ENCODE data around the gene MARS1. TPM values are rescaled to one million over a fixed set of nuclear protein-coding genes. Genes with fewer than 3 reads are reported as not detected.

MARS1 gene
- total RNA-seq, 1 donor from 2014 or later, result 71.2 TPM

DNA sequence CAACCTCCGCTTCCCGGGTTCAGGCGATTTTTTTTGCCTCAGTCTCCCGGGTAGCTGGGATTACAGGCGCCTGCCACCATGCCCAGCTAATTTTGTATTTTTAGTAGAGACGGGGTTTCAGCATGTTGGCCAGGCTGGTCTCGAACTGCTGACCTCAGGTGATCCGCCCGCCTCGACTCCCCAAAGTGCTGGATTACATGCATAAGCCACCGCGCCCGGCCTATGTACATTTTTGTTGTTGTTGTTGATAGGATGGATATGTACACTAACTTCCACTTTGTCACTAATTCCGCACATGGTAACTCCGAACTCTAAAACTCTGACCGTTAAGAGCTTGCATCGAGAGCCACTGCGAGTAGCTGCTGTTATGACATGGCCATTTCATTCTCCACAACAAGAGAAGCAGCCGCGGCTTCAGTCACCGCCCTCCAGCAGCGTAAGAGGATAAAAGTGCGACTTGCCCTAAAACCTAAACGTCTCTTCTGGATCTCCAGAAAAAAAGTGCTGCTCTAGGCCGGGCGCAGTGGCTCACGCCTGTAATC is 742 bp upstream of the MARS1 start:
- H3K27me3 ChIP-seq, result no peaks in the 10 kb centered on the region
- H3K27ac ChIP-seq, result no peak overlapping the region
- TF ChIP-seq POLR2A (IDR thresholded peaks at IDR 0.05) (no peak), POLR2AphosphoS5 (IDR thresholded peaks at IDR 0.05; ENCODE audit: insufficient read depth in 1 of 2, low read depth in 1 of 2) (no peak)
- TF ChIP-seq, protein P1, sequence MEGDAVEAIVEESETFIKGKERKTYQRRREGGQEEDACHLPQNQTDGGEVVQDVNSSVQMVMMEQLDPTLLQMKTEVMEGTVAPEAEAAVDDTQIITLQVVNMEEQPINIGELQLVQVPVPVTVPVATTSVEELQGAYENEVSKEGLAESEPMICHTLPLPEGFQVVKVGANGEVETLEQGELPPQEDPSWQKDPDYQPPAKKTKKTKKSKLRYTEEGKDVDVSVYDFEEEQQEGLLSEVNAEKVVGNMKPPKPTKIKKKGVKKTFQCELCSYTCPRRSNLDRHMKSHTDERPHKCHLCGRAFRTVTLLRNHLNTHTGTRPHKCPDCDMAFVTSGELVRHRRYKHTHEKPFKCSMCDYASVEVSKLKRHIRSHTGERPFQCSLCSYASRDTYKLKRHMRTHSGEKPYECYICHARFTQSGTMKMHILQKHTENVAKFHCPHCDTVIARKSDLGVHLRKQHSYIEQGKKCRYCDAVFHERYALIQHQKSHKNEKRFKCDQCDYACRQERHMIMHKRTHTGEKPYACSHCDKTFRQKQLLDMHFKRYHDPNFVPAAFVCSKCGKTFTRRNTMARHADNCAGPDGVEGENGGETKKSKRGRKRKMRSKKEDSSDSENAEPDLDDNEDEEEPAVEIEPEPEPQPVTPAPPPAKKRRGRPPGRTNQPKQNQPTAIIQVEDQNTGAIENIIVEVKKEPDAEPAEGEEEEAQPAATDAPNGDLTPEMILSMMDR (IDR thresholded peaks at IDR 0.05), result no peak
- H3K4me3 ChIP-seq, result peak overlapping the region; percentile 92 to 94
- peaks cover 0 to 26% of the 10 kb centered on the region in 2 donors for H3K36me3 ChIP-seq
- no peak for DNase-seq (ENCODE audit: extremely low spot score in 2 of 2)
- peaks cover 18% of the 10 kb centered on the region for H3K4me1 ChIP-seq
- intact Hi-C loops (cut with DNase I), result no loop called here
- H3K9me3 ChIP-seq, result no peaks in the 10 kb centered on the region

DNA sequence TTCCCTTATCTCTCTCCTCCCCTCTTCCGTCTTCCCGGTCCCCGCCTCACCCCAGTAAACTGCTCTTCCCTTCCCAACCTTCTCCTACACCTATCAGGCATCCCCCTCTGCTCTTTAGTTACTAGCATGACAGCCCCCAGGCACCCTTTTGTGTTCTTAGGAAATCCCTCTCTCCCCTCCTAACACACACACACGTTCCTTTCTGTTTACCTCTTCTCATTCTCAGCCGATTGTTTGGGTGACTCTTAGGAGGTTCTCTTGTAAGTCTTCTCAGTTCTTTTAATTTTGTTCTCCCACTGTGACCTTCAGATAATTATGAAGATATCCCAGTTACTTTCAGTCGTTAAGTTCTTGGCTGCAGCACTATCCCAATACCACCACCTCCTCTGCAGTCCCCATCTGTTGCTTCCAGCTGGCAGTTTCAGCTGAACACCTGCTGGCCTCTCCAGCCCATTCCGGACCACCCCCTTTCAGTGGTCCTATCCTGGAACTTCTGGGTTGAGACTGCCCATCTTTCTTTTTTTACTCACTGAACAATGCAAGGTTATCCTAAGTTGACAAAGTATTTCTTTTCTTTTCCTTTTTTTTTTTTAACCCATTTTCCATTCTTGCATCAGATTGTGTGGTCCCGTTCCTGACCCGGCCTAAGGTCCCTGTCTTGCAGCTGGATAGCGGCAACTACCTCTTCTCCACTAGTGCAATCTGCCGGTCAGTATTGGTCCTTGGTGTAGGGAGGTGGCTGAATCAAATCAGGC is 711 bp downstream of the MARS1 start:
- Histone ChIP-seq H3K27me3 (no peaks in the 10 kb centered on the region), H3K4me1 (peaks cover 18% of the 10 kb centered on the region), H3K9me3 (no peaks in the 10 kb centered on the region), H3K27ac (peak overlapping the region; percentile 71), H3K36me3 (peaks cover 0 to 26% of the 10 kb centered on the region in 2 donors), H3K4me3 (peak overlapping the region; percentile 92 to 94)
- intact Hi-C loops (cut with DNase I), result no loop called here
- TF ChIP-seq POLR2AphosphoS5 (IDR thresholded peaks at IDR 0.05; ENCODE audit: insufficient read depth in 1 of 2, low read depth in 1 of 2) (no peak), POLR2A (IDR thresholded peaks at IDR 0.05) (no peak)
- TF ChIP-seq, protein P1 (IDR thresholded peaks at IDR 0.05), result no peak
- DNase-seq (ENCODE audit: extremely low spot score in 2 of 2), result no peak

DNA sequence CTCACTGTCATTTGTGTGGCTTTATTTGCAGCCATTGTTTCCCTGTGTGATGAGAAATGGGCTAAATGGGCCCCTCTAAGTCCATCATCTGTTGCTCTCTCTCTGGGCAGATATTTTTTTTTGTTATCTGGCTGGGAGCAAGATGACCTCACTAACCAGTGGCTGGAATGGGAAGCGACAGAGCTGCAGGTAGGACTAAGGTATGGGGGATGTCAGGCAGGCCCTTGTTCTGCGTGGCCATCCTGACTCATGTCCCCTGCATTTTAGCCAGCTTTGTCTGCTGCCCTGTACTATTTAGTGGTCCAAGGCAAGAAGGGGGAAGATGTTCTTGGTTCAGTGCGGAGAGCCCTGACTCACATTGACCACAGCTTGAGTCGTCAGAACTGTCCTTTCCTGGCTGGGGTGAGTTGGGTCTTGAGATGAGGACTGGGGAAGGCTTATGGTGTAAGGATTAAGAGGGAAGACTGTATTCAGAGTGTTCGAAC is 1.3 kb downstream of the MARS1 start:
- peaks cover 0 to 26% of the 10 kb centered on the region in 2 donors for H3K36me3 ChIP-seq
- H3K27me3 ChIP-seq, result no peaks in the 10 kb centered on the region
- no peak overlapping the region for H3K27ac ChIP-seq
- no peak for DNase-seq (ENCODE audit: extremely low spot score in 2 of 2)
- H3K4me3 ChIP-seq, result peak overlapping the region in 1 of 2 donors; percentile 92
- intact Hi-C loops (cut with DNase I), result no loop called here
- H3K9me3 ChIP-seq, result no peaks in the 10 kb centered on the region
- TF ChIP-seq, protein P1 (IDR thresholded peaks at IDR 0.05), result no peak
- TF ChIP-seq POLR2A (IDR thresholded peaks at IDR 0.05), result no peak
- no peak for TF ChIP-seq POLR2AphosphoS5 (IDR thresholded peaks at IDR 0.05; ENCODE audit: insufficient read depth in 1 of 2, low read depth in 1 of 2)
- H3K4me1 ChIP-seq, result peaks cover 18% of the 10 kb centered on the region

DNA sequence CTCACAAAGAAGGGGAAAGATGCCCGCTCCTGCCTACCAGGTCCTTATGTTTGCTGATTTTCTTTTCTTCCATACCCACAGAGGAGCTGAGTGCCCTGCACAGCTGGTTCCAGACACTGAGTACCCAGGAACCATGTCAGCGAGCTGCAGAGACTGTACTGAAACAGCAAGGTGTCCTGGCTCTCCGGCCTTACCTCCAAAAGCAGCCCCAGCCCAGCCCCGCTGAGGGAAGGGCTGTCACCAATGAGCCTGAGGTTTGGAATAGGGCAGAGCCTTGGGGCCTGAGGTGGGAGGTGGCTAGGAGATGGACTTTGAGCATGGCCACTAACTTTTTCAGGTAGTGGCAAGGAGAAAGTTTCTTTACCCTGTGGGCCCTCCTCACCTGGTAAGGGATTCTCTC is 2.3 kb downstream of the MARS1 start:
- no peaks in the 10 kb centered on the region for H3K9me3 ChIP-seq
- H3K27me3 ChIP-seq, result no peaks in the 10 kb centered on the region
- intact Hi-C loops (cut with DNase I), result no loop called here
- H3K27ac ChIP-seq, result no peak overlapping the region
- DNase-seq (ENCODE audit: extremely low spot score in 2 of 2), result no peak
- TF ChIP-seq POLR2A (IDR thresholded peaks at IDR 0.05) (no peak), POLR2AphosphoS5 (IDR thresholded peaks at IDR 0.05; ENCODE audit: insufficient read depth in 1 of 2, low read depth in 1 of 2) (no peak)
- TF ChIP-seq, protein P1 (IDR thresholded peaks at IDR 0.05), result no peak
- no peak overlapping the region for H3K4me3 ChIP-seq
- peaks cover 18% of the 10 kb centered on the region for H3K4me1 ChIP-seq
- peaks cover 0 to 27% of the 10 kb centered on the region in 2 donors for H3K36me3 ChIP-seq

All from vagina (tissue), 2 donors.